Measurements from ENCODE around the gene SLC30A4.
A peak's percentile ranks its signal among the peaks of the same experiment; 100 is the strongest.

Gene SLC30A4, protein sequence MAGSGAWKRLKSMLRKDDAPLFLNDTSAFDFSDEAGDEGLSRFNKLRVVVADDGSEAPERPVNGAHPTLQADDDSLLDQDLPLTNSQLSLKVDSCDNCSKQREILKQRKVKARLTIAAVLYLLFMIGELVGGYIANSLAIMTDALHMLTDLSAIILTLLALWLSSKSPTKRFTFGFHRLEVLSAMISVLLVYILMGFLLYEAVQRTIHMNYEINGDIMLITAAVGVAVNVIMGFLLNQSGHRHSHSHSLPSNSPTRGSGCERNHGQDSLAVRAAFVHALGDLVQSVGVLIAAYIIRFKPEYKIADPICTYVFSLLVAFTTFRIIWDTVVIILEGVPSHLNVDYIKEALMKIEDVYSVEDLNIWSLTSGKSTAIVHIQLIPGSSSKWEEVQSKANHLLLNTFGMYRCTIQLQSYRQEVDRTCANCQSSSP

DNA sequence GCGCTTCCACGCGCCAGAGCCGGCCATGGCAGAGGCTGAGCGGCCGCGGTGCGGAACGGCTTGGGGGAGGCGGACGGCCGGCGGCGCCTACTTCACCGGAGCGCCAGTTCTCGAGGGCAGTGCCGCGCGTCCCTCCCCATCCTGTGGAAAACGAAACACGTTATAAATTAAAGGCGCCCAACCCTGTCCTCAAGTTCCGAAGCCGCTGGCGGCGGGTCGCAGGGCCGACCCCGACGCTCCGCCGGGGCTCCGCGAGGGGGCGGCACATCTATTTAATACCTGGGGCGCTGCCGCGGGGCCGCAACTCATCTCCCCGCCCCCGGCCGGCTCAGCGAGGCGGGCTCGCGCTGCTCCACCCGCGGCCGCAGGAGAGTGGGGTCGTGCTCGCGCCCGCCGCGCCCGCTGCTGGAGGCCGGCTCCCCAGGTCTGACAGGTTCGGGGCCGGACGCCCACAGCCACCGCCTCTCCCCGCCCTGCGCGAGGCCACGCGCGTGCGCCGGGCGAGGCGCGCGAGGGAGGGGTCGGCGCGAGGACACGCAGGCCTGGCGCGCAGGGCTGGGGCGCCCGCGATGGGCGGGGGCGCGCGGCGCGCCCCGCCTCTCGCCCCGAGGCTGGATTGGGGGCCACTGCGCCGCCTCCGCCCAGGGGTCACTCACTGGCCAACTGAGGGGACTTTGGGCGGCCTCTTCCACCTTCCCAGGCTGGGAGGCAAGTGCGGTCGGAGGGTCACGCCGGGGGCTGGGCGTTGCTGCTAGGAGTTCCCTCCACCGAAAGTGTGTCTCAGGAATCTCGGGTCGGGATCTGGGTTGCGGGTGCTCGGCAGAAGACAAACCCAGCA lies at the start of gene SLC30A4:
SLC30A4 (minus strand) TSS at position 428 of the 838 bp plus-strand sequence; CDS start at position 27, 401 bp downstream.
- ChIA-PET CTCF (interaction anchor here (0.6 kb wide), 1 partner anchor 120 kb away, joined by 4 read pairs; no protein-coding TSS in a partner anchor), POLR2A (ENCODE audit: low non-redundant PET) (no interaction called here)
- TF ChIP-seq, protein P1, sequence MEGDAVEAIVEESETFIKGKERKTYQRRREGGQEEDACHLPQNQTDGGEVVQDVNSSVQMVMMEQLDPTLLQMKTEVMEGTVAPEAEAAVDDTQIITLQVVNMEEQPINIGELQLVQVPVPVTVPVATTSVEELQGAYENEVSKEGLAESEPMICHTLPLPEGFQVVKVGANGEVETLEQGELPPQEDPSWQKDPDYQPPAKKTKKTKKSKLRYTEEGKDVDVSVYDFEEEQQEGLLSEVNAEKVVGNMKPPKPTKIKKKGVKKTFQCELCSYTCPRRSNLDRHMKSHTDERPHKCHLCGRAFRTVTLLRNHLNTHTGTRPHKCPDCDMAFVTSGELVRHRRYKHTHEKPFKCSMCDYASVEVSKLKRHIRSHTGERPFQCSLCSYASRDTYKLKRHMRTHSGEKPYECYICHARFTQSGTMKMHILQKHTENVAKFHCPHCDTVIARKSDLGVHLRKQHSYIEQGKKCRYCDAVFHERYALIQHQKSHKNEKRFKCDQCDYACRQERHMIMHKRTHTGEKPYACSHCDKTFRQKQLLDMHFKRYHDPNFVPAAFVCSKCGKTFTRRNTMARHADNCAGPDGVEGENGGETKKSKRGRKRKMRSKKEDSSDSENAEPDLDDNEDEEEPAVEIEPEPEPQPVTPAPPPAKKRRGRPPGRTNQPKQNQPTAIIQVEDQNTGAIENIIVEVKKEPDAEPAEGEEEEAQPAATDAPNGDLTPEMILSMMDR (conservative IDR thresholded peaks at IDR 0.05; ENCODE audit: low read depth), result peak; percentile 61
- peak; percentile 47 for DNase-seq (ENCODE audit: low spot score)
- peak within 1 kb of the TSS; percentile 83 for H3K27ac ChIP-seq

DNA sequence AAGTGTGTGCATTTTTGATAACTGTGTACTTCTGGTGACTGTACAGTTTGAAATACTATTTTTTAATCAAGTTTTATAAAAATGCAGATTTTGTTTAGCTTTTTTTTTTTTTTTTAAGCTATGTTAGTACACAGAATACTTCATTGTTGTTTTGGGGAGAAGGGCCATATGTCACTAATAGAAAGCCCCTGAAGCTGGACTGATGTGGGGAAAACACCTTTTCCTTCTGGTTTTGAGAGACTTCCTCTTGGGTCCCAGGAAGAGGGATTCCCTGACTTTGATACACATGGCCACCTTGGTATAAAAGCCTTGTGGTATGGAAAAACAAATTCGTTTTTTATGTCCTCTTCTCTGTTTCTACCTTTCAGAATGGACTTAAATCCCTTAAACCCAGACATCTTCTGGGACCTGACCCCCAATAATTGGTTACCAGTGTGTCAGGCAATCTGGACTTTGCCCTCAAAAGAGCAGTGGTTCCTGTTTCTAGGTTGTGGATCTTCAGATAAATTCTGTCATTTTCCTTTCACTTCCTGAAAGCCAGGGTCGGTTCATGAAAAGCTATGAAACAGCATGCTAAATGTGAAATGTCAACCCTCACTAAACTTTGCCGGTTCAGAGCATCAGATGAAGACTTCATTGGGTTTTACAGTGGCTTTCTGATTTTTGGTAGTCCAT lies 33.5 kb upstream of the SLC30A4 start:
- TF ChIP-seq, protein P1 (conservative IDR thresholded peaks at IDR 0.05; ENCODE audit: low read depth), result no peak
- DNase-seq (ENCODE audit: low spot score), result no peak
- no peak overlapping the region for H3K27ac ChIP-seq
- ChIA-PET POLR2A (ENCODE audit: low non-redundant PET) (no interaction called here), CTCF (interaction anchor here (0.7 kb wide), 1 partner anchor 30 kb away, joined by 4 read pairs; no protein-coding TSS in a partner anchor)

DNA sequence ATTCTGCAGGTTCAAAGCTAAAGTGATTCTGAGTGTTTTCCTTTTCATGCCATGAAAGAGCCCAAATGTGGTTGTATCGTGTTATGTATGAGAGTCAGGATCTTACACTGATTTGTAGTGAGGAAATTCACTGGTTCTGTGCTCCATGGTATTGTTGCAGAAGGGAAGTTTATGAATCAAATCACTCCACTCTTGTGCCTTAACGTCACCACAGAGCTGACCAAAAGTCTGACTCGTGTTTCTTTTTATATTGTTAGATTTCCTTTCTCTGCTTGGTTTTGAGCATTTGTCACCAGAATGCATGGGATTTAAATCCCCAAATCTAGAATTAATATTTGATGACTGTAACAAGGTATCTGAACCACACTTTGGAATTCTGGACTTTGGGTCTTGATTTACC lies 29.1 kb upstream of the SLC30A4 start:
- TF ChIP-seq, protein P1 (conservative IDR thresholded peaks at IDR 0.05; ENCODE audit: low read depth), result no peak
- no peak overlapping the region for H3K27ac ChIP-seq
- no peak for DNase-seq (ENCODE audit: low spot score)
- ChIA-PET CTCF (no interaction called here), POLR2A (ENCODE audit: low non-redundant PET) (no interaction called here)

DNA sequence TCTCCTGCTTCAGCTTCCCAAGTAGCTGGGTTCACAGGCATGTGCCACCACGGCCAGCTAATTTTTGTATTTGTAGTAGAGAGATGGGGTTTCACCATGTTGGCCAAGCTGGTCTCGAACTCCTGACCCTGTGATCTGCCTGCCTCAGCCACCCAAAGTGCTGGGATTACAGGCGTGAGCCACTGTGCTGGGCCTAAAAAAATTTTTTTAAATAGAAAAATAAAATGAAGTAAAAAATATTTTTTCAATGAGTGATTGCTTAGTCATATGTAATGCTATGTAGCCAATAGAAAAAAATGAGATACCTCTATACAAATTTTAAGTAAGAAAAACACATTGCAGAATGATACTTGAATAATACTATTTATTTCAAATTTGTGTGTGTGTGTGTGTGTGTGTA lies 27.9 kb upstream of the SLC30A4 start:
- CTCF ChIA-PET, result interaction anchor here (0.7 kb wide), 1 partner anchor 75 kb away, joined by 3 read pairs; no protein-coding TSS in a partner anchor
- DNase-seq (ENCODE audit: low spot score), result peak; percentile 20
- no peak overlapping the region for H3K27ac ChIP-seq
- POLR2A ChIA-PET (ENCODE audit: low non-redundant PET), result no interaction called here
- TF ChIP-seq, protein P1 (conservative IDR thresholded peaks at IDR 0.05; ENCODE audit: low read depth), result no peak

DNA sequence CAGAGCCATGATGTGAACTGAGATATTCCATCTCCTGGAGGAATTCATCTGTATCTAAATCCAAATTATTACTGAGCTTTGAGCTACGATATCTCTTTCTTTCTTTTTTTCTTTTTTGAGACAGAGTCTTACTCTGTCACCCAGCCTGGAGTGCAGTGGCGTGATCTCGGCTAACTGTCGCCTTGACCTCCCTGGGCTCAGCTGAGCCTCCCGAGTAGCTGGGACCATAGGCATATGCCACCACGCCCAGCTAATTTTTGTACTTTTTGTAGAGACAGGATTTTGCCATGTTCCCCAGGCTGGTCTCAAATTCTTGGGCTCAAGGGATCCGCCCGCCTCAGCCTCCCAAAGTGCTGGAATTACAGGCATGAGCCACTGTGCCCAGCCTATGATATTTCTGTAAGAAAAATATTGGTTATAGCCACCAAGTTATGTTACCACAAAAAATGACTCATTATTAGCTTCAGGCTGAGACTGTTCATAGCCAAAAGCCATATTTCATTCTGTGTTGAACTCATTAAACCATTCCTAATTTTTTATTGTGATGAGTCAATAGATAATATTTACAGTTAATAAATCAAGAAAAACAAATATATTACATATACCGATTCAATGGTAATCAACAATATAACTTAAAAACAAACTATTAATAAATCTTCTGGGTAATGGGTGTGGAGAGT lies 27.1 kb upstream of the SLC30A4 start:
- peak overlapping the region; percentile 29; the same call in 1 of the 2 replicates for H3K27ac ChIP-seq
- peak; percentile 22 for DNase-seq (ENCODE audit: low spot score)
- TF ChIP-seq, protein P1 (conservative IDR thresholded peaks at IDR 0.05; ENCODE audit: low read depth), result no peak
- ChIA-PET CTCF (interaction anchor here (0.7 kb wide), 1 partner anchor 74 kb away, joined by 3 read pairs; no protein-coding TSS in a partner anchor), POLR2A (ENCODE audit: low non-redundant PET) (no interaction called here)
